WTC11 (cell line): ENCODE results near the gene SORCS2.

ENCODE experiments used
- AFF4 ChIP-seq: sonication (generic); formaldehyde crosslinking; IDR thresholded peaks from 2 replicates; pipeline ENCODE4 v1.8.1; 2023; ENCODE audit warnings: mild to moderate bottlenecking, missing genetic modification reagents, borderline replicate concordance
- ATF2 ChIP-seq: sonication (generic); formaldehyde crosslinking; IDR thresholded peaks from 2 replicates; pipeline ENCODE4 v1.8.1; 2022; ENCODE audit warnings: low read depth, missing genetic modification reagents, borderline replicate concordance
- ATF3 ChIP-seq: sonication (generic); formaldehyde crosslinking; conservative IDR thresholded peaks from 2 replicates; pipeline ENCODE4 v1.8.1; 2022; ENCODE audit warnings: mild to moderate bottlenecking, missing genetic modification reagents
- CTCF ChIP-seq: fragments of 200-600 bp; IDR thresholded peaks from 2 replicates; pipeline ENCODE4 v1.8.0; 2022; ENCODE audit warnings: antibody characterized with exemption
- NFYB ChIP-seq: sonication (generic); formaldehyde crosslinking; conservative IDR thresholded peaks from 2 replicates; pipeline ENCODE4 v1.8.0; 2022; ENCODE audit warnings: low read depth, missing genetic modification reagents
- SP1 ChIP-seq: sonication (generic); formaldehyde crosslinking; conservative IDR thresholded peaks from 2 replicates; pipeline ENCODE4 v1.8.1; 2022; ENCODE audit warnings: missing genetic modification reagents
- TCF7 ChIP-seq: sonication (generic); formaldehyde crosslinking; IDR thresholded peaks from 2 replicates; pipeline ENCODE4 v1.8.0; 2022; ENCODE audit warnings: mild to moderate bottlenecking, low read depth, missing genetic modification reagents, moderate library complexity
- USF2 ChIP-seq: sonication (generic); formaldehyde crosslinking; IDR thresholded peaks from 2 replicates; pipeline ENCODE4 v1.8.1; 2023; ENCODE audit warnings: mild to moderate bottlenecking, missing genetic modification reagents, moderate library complexity
- ZBTB43 ChIP-seq: sonication (generic); formaldehyde crosslinking; IDR thresholded peaks from 2 replicates; pipeline ENCODE4 v1.8.1; 2023; ENCODE audit warnings: mild to moderate bottlenecking, missing genetic modification reagents
- ZNF121 ChIP-seq: sonication (generic); formaldehyde crosslinking; IDR thresholded peaks from 2 replicates; pipeline ENCODE4 v1.8.0; 2023; ENCODE audit warnings: missing genetic modification reagents
- ZSCAN18 ChIP-seq: fragments of 250-450 bp; sonication (Bioruptor Pico); IDR thresholded peaks from 2 replicates; pipeline ENCODE4 v2.1.2; 2022; ENCODE audit warnings: mild to moderate bottlenecking, moderate library complexity

- TF ChIP-seq CTCF (no peak), NFYB (no peak), ZNF121 (CRISPR knock-in tag) (no peak), ATF2 (CRISPR knock-in tag) (no peak), USF2 (CRISPR knock-in tag) (no peak), ZBTB43 (CRISPR knock-in tag) (0 out of 2 replicates have a peak, but pooled peaks have one; percentile 6), AFF4 (CRISPR knock-in tag) (no peak), SP1 (CRISPR knock-in tag) (no peak), ZSCAN18 (CRISPR knock-in tag) (no peak), ATF3 (CRISPR knock-in tag) (no peak), TCF7 (CRISPR knock-in tag) (no peak)
Measured at GRCh38 chr4:7416745-7417432, 224.6 kb downstream of the SORCS2 start.
